GM19035 (cell line): ENCODE measurements around the gene TEKT2.

Source experiments
- ATAC-seq: cut with Tn5 transposase; IDR thresholded peaks from one replicate; pipeline ENCODE4 v1.9.1; 2021; ENCODE audit not compliant: unreplicated experiment

TEKT2 gene

GRCh38 chr1:36087233-36088123 is 3.6 kb downstream of the TEKT2 start:
- ATAC-seq, result no peak

GRCh38 chr1:36088265-36088576 is 4.3 kb downstream of the TEKT2 start:
- ATAC-seq, result no peak

GRCh38 chr1:36088577-36089392 is 4.9 kb downstream of the TEKT2 start, which contains the start of gene ADPRS:
ADPRS (plus strand) TSS chr1:36088892; CDS start chr1:36088905, 13 bp downstream.
- peak; percentile 86 for ATAC-seq

- peak; percentile 3 for ATAC-seq
Observed at GRCh38 chr1:36089393-36090121, 5.7 kb downstream of the TEKT2 start.

- ATAC-seq, result no peak
Observed at GRCh38 chr1:36091141-36091540, 7.2 kb downstream of the TEKT2 start.

- ATAC-seq, result no peak
Observed at GRCh38 chr1:36091698-36092097, 7.8 kb downstream of the TEKT2 start.

- no peak for ATAC-seq
Observed at GRCh38 chr1:36092166-36092797, 8.4 kb downstream of the TEKT2 start.

- ATAC-seq, result no peak
Observed at GRCh38 chr1:36092798-36093185, 8.9 kb downstream of the TEKT2 start.

- ATAC-seq, result no peak
Observed at GRCh38 chr1:36093226-36093625, 9.3 kb downstream of the TEKT2 start.

- ATAC-seq, result no peak
Observed at GRCh38 chr1:36093929-36094328, 10.0 kb downstream of the TEKT2 start.

GRCh38 chr1:36094621-36095061 is 10.7 kb downstream of the TEKT2 start:
- no peak for ATAC-seq

GRCh38 chr1:36095760-36096405 is 12.0 kb downstream of the TEKT2 start:
- no peak for ATAC-seq

- no peak for ATAC-seq
Observed at GRCh38 chr1:36096500-36097432, 12.9 kb downstream of the TEKT2 start.

GRCh38 chr1:36097693-36098585 is 14.0 kb downstream of the TEKT2 start:
- no peak for ATAC-seq

- ATAC-seq, result no peak
Observed at GRCh38 chr1:36098650-36099365, 14.9 kb downstream of the TEKT2 start.

- no peak for ATAC-seq
Observed at GRCh38 chr1:36099681-36100341, 15.9 kb downstream of the TEKT2 start.

- no peak for ATAC-seq
Observed at GRCh38 chr1:36100376-36100775, 16.5 kb downstream of the TEKT2 start.
